GM12801 (cell line): ENCODE results near the gene DBX1.

ENCODE experiments used
- TF ChIP-seq, protein P1 (sequence below): IDR thresholded peaks from one replicate; pipeline ENCODE4 v1.5.1; 2011; ENCODE audit warnings: control low read depth; ENCODE audit not compliant: insufficient read length; ENCODE audit errors: extremely low read depth

The DBX1 gene, protein sequence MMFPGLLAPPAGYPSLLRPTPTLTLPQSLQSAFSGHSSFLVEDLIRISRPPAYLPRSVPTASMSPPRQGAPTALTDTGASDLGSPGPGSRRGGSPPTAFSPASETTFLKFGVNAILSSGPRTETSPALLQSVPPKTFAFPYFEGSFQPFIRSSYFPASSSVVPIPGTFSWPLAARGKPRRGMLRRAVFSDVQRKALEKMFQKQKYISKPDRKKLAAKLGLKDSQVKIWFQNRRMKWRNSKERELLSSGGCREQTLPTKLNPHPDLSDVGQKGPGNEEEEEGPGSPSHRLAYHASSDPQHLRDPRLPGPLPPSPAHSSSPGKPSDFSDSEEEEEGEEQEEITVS

DNA sequence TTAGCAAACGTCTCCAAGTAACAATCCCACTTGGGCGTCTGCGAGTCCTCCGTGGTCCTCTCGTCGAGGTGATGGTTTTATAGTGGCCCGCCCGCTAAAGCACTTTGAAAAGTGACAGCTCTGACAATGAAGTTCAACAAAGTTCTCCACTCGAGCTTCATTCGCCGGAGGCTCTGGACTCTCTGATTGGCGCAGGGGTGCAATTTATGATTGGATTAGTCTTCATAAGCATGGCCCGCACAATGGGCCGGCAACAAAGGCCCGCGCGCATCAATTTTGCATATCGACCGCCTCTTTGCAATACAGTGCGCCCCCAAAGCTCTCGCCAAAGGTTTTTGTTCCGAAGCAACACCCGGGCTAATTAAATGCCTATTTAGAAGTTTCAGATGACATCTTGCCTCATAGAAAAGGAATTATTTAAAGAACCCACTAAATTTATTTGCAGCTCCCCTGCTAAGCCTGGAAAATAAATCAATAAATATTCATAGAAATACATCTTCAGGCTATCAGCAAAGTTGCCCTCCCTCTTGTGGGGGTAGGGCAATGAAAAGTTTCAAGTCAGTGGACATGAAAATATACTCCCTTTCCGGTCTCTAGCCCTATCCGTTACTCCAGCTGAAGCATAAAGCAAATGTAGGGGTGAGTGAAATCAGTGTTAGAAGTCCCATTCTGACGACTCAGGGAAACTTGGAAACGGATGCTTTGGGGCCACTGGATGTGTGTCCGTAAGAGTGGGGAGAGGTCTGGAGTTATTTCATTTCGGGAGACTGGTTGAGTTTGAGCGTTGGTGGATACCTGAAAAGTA lies at the start of gene DBX1:
TSS of gene DBX1 (minus strand) at position 51 of the 805 bp plus-strand sequence. CDS start 151 bp downstream, outside the sequence.
- TF ChIP-seq, protein P1, sequence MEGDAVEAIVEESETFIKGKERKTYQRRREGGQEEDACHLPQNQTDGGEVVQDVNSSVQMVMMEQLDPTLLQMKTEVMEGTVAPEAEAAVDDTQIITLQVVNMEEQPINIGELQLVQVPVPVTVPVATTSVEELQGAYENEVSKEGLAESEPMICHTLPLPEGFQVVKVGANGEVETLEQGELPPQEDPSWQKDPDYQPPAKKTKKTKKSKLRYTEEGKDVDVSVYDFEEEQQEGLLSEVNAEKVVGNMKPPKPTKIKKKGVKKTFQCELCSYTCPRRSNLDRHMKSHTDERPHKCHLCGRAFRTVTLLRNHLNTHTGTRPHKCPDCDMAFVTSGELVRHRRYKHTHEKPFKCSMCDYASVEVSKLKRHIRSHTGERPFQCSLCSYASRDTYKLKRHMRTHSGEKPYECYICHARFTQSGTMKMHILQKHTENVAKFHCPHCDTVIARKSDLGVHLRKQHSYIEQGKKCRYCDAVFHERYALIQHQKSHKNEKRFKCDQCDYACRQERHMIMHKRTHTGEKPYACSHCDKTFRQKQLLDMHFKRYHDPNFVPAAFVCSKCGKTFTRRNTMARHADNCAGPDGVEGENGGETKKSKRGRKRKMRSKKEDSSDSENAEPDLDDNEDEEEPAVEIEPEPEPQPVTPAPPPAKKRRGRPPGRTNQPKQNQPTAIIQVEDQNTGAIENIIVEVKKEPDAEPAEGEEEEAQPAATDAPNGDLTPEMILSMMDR: no peak

DNA sequence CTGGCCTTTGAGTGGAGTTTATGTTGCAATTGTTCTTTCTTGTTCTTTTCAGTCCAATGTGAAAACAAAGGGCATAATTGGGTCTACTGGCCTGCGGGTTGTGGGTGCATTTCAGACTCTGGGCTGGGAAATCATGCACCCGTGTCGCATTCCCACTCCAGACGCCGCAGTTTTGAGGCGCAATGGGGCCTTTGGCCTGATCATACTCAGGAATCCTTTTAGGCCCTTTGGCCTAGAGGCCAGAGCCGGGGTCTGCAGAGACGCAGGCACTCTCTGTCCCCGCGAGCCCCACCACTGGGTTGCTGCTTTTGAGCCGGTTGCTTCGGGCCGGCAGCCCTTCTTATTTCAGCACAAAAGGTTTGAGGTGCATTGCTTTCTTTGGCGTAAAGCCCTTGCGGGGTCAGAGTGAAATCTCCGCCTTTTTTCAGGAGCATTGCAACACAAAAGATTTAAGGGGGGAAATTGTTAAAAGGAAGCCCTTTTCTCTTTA lies 48.4 kb upstream of the DBX1 start:
- TF ChIP-seq, protein P1: no peak

DNA sequence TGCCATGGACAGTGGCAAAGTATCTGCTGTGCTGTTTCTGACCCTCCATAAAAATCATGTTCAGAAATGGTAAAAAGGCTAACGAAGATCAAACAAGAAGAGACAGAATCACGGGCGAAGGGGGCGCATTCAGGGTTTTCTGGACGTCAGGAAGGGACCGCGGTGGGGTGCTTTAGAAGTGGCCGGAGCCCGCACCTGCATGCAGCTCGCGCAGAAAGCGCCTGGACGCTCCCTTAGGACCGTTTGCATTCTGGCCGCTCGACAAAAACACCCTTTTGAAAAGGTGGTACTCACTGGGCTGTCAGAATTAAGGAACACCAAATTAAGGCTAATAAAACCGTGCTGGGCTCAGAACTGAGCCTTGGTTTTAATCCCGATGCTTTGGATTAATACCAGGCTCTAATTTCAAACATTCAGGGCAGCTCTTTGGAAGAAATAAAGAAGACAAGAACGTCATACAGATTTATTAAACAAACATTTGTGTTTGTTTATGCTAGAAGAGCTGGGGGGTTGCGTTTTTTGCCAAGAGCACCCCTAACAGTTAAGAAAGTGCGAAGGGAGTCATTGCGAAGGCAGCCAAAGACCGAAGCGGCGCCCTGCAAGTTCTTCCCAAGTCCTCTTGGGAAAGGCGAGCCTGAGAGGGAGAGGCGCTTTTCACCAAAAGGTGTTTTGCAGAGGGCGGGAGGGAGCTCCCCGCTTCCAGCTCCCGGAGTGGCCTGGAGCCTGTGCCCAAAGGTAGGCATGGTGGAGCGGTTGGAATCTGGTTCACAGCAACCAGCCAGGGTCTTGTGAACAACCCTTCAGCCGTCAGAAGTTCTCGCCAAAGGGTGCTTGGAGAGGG lies 47.7 kb upstream of the DBX1 start:
- TF ChIP-seq, protein P1: no peak

DNA sequence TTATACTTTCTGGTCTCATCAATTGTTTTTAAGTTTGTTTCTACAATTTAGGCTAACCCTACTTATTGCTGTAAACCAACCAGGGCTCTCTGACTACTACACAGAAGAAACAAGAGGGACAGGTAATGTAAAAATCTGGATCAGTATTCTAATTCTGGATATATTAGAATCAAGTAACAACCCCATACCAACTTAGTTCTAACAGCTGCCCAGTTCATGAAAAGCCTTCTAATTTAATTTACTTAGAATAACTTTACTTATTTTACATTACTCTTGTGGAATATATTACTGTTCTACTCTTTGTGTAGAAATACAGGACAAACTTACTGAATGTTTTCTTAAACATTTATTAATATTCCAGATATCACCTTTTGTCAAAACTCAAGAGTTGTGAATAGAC lies 45.5 kb upstream of the DBX1 start:
- TF ChIP-seq, protein P1: no peak

DNA sequence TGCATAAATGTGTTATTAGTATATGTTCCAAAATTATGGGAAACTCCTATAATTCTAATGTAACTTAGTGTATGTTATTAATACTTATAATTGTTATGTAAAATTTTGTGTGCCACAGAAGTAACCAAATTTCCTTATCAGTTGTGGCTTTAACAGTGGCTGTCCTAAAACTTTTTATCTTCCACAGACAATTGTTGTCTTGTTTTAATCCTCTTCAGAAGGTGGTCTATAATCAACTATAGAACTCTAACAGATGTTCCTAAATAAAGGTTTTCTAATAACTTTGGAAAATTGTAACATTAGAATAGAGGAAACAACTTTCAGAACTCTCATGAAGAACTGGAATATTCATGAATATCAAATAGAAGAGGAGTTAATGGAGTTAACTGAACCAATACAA lies 44.4 kb upstream of the DBX1 start:
- TF ChIP-seq, protein P1: no peak

DNA sequence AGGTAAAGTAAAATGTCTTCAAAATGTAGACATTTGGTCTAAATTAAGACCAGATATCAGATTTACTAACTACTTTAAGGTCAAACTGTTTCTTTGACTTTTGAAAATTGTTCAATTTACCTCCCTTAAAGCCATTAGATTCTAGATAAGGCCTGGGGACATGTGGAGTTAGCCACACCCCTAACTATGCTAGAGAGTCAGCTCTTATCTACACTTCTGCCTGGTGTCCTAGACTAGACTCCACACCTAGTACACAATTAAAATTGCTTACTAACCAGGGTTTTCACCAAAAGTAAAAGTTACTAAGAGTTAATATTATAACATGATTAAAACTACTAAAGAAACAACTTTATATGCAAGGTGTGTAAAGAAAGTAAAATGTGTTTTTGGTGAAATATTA lies 43.6 kb upstream of the DBX1 start:
- TF ChIP-seq, protein P1: no peak

DNA sequence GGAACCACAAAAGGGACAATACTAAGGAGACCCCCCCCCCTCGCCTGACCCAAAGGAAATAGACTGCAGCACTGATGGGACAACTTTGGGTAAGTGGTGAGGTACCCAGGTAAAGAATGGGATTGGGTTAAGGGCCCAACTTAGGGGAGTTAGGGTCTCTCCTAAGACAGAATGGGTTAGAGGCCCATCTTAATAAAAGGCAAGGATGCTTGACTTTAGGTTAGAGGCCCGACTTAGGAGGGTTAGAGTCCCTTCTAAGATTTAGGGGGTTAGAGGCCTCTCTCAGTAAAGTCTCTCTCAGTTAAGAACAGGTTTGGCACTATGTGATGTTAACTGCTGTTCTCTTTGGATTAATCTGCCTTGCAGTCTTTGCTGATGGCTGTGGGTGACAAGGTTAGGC lies 41.0 kb upstream of the DBX1 start:
- TF ChIP-seq, protein P1: no peak
